HCT116 (cell line): Measurements from ENCODE around the gene SFTPB. TPM values are rescaled to one million over a fixed set of nuclear protein-coding genes. Genes with fewer than 3 reads are reported as not detected.

Experiments
- ATAC-seq: fragments of 200-7000 bp; cut with Tn5 transposase; 2 replicates; pipeline ENCODE4 v1.9.1; 2020; ENCODE audit warnings: mild to moderate bottlenecking, moderate library complexity
- BruUV-seq: library from RNA; stranded (reverse); fragments of 400-500 nt; replicated peaks from 2 replicates; lab custom pipeline; 2021; lab: Mats Ljungman, UMichigan
- CTCF ChIA-PET: fragments of 300-600 bp; sonication (Branson Sonifier 250); formaldehyde crosslinking; loops from one replicate; lab custom pipeline; 2021; ENCODE audit warnings: antibody characterized with exemption; lab: Charles Lee
- POLR2A ChIA-PET: fragments of 300-600, 350-600 bp; sonication (Branson Sonifier 250); formaldehyde crosslinking; loops from one replicate; lab custom pipeline; 2021; ENCODE audit warnings: antibody characterized with exemption; lab: Charles Lee
- RAD21 ChIA-PET, 2 experiments: fragments of 300-600 bp; sonication (Branson Sonifier 250); formaldehyde crosslinking; loops; one replicate each; lab custom pipeline; 2023; ENCODE audit warnings: low total read pairs in 2 of 2; ENCODE audit not compliant: uncharacterized antibody in 2 of 2, unreplicated experiment in 2 of 2, low non-redundant PET in 1 of 2; lab: Charles Lee
- DNase-seq: peaks from one replicate; pipeline ENCODE4 v3.0.0-alpha.2; 2010; ENCODE audit warnings: low read depth, low spot score
- H2AFZ ChIP-seq: fragments of 200-600 bp; shearing (Covaris generic), sonication (generic); 2 replicates; pipeline ENCODE4 v1.6.1; 2017; ENCODE audit warnings: low read depth, mixed run types, mixed read lengths, antibody characterized with exemption, low read length; ENCODE audit not compliant: poor library complexity, severe bottlenecking
- H3K27ac ChIP-seq: 2 replicates; pipeline ENCODE4 v1.5.1; 2012; ENCODE audit warnings: low read depth, low read length
- H3K27me3 ChIP-seq: fragments of 200-600 bp; sonication (generic); 2 replicates; pipeline ENCODE4 v1.6.1; 2016; ENCODE audit warnings: mixed run types, low read length, mixed read lengths; ENCODE audit not compliant: insufficient read depth
- H3K36me3 ChIP-seq, 2 experiments: fragments of 200-500 bp in 1 of 2; fragments of 200-600 bp in 1 of 2; sonication (Bioruptor generic) in 1 of 2; sonication (generic) in 1 of 2; 2 replicates each; pipeline versions ENCODE4 v1.5.1 to v1.6.1; 2014 to 2016; ENCODE audit warnings: low read length in 2 of 2, inconsistent platforms in 1 of 2, mixed read lengths in 1 of 2, mixed run types in 1 of 2; ENCODE audit not compliant: insufficient read depth in 2 of 2, control insufficient read depth in 1 of 2
- H3K4me1 ChIP-seq, 2 experiments: fragments of 200-600 bp in 1 of 2; sonication (generic) in 1 of 2; 2 replicates each; pipeline versions ENCODE4 v1.5.1 to v1.6.1; 2012 to 2017; ENCODE audit warnings: low read length in 2 of 2, inconsistent platforms in 1 of 2, mild to moderate bottlenecking in 1 of 2, mixed read lengths in 1 of 2, mixed run types in 1 of 2, moderate library complexity in 1 of 2; ENCODE audit not compliant: insufficient read depth in 2 of 2, control insufficient read depth in 1 of 2
- H3K4me2 ChIP-seq: fragments of 200-600 bp; sonication (generic); 2 replicates; pipeline ENCODE4 v1.6.1; 2017; ENCODE audit warnings: mixed run types, low read length, mixed read lengths
- H3K4me3 ChIP-seq, 2 experiments: fragments of 200-600 bp in 1 of 2; sonication (generic) in 1 of 2; replicated peaks in 1 of 2; 2 replicates each; pipeline ENCODE4 v1.5.1; 2011 to 2016; ENCODE audit warnings: low read length in 2 of 2, control low read depth in 1 of 2, low read depth in 1 of 2, mild to moderate bottlenecking in 1 of 2, mixed read lengths in 1 of 2, mixed run types in 1 of 2
- H3K79me2 ChIP-seq: fragments of 200-600 bp; sonication (generic); 2 replicates; pipeline ENCODE4 v1.6.1; 2017; ENCODE audit warnings: mild to moderate bottlenecking, mixed run types, low read length, moderate library complexity, mixed read lengths; ENCODE audit not compliant: insufficient read depth
- H3K9ac ChIP-seq: fragments of 200-600 bp; sonication (generic); 2 replicates; pipeline ENCODE4 v1.6.1; 2016; ENCODE audit warnings: low read length, mixed read lengths
- H3K9me2 ChIP-seq: fragments of 200-600 bp; sonication (generic), shearing (Covaris generic); 2 replicates; pipeline ENCODE4 v1.6.1; 2017; ENCODE audit warnings: mixed run types, mild to moderate bottlenecking, moderate library complexity; ENCODE audit not compliant: insufficient read depth
- H3K9me3 ChIP-seq, 2 experiments: fragments of 200-500 bp in 1 of 2; fragments of 200-600 bp in 1 of 2; sonication (Bioruptor generic) in 1 of 2; sonication (generic) in 1 of 2; 2 replicates each; pipeline ENCODE4 v1.6.1; 2014 to 2017; ENCODE audit warnings: low read length in 2 of 2, mixed read lengths in 2 of 2, inconsistent platforms in 1 of 2, low read depth in 1 of 2, mild to moderate bottlenecking in 1 of 2, mixed run types in 1 of 2, moderate library complexity in 1 of 2; ENCODE audit not compliant: control insufficient read depth in 1 of 2, insufficient read depth in 1 of 2
- H4K20me1 ChIP-seq: fragments of 200-600 bp; sonication (generic), shearing (Covaris generic); 2 replicates; pipeline ENCODE4 v1.6.1; 2017; ENCODE audit warnings: mixed run types, mild to moderate bottlenecking, moderate library complexity; ENCODE audit not compliant: insufficient read depth
- CBX3 ChIP-seq: IDR thresholded peaks from 2 replicates; pipeline ENCODE4 v1.6.1; 2012; ENCODE audit warnings: low read depth
- CEBPB ChIP-seq: IDR thresholded peaks from 2 replicates; pipeline ENCODE4 v1.6.1; 2012; ENCODE audit warnings: low read depth
- FOSL1 ChIP-seq: IDR thresholded peaks from 2 replicates; pipeline ENCODE4 v1.6.1; 2012; ENCODE audit warnings: low read depth
- POLR2A ChIP-seq: IDR thresholded peaks from 2 replicates; pipeline ENCODE4 v1.7.0; 2011; ENCODE audit warnings: borderline replicate concordance; ENCODE audit not compliant: insufficient read depth, insufficient read length; ENCODE audit errors: extremely low read depth
- POLR2AphosphoS5 ChIP-seq: IDR thresholded peaks from 2 replicates; pipeline ENCODE4 v1.6.1; 2011; ENCODE audit warnings: mild to moderate bottlenecking, low read depth, low read length, moderate library complexity
- RAD21 ChIP-seq: IDR thresholded peaks from 2 replicates; pipeline ENCODE4 v1.6.1; 2012; ENCODE audit warnings: low read depth, mild to moderate bottlenecking
- REST ChIP-seq: IDR thresholded peaks from 2 replicates; pipeline ENCODE4 v1.6.1; 2012; ENCODE audit warnings: low read depth
- SIN3A ChIP-seq: IDR thresholded peaks from 2 replicates; pipeline ENCODE4 v1.6.1; 2012; ENCODE audit warnings: low read depth
- SRF ChIP-seq: IDR thresholded peaks from 2 replicates; pipeline ENCODE4 v1.6.1; 2012; ENCODE audit warnings: low read depth
- TCF7L2 ChIP-seq: IDR thresholded peaks from 2 replicates; pipeline ENCODE4 v1.7.0; 2011; ENCODE audit warnings: borderline replicate concordance, inconsistent platforms; ENCODE audit not compliant: insufficient read depth, insufficient read length; ENCODE audit errors: extremely low read depth
- YY1 ChIP-seq: IDR thresholded peaks from 2 replicates; pipeline ENCODE4 v1.6.1; 2011; ENCODE audit warnings: low read length, low read depth, moderate library complexity, mild to moderate bottlenecking; ENCODE audit not compliant: insufficient replicate concordance; ENCODE audit errors: extremely low read depth
- intact Hi-C: fragments of 100-400 bp; cut with micrococcal nuclease; formaldehyde crosslinking; loops from 2 replicates; pipeline ENCODE4 v1.10.0; 2022
- total RNA-seq: library from RNA; stranded (reverse); gene quantifications from one replicate; pipeline ENCODE4 v1.2.1, GENCODE V29; 2021; ENCODE audit not compliant: unreplicated experiment
- TF ChIP-seq, protein P1 (sequence below): IDR thresholded peaks from 2 replicates; pipeline ENCODE4 v1.6.1; 2012

Gene SFTPB
- total RNA-seq, 1 experiment from 2014 or later: 13.3 TPM

GRCh38 chr2:85716346-85716914 lies 48.4 kb upstream of the SFTPB start:
- CTCF ChIA-PET: interaction anchor here (1.0 to 1.2 kb wide), 2 partner anchors 9 to 79 kb away, joined by 3 to 4 read pairs; no protein-coding TSS in a partner anchor
- Histone ChIP-seq H2AFZ (no peak overlapping the region), H3K4me1 (no peaks in the 10 kb centered on the region), H3K27me3 (no peaks in the 10 kb centered on the region), H3K27ac (no peak overlapping the region), H3K9me2 (no peaks in the 10 kb centered on the region), H3K36me3 (no peaks in the 10 kb centered on the region), H3K9ac (no peak overlapping the region), H3K9me3 (no peaks in the 10 kb centered on the region), H3K79me2 (no peaks in the 10 kb centered on the region), H3K4me3 (no peak overlapping the region), H4K20me1 (no peaks in the 10 kb centered on the region), H3K4me2 (no peak overlapping the region)
- intact Hi-C loops: no loop called here
- DNase-seq: no peak
- TF ChIP-seq FOSL1 (no peak), RAD21 (no peak), CBX3 (no peak), YY1 (no peak), POLR2AphosphoS5 (no peak), SIN3A (no peak), CEBPB (no peak), SRF (no peak), TCF7L2 (no peak), REST (no peak), POLR2A (no peak)
- TF ChIP-seq, protein P1, sequence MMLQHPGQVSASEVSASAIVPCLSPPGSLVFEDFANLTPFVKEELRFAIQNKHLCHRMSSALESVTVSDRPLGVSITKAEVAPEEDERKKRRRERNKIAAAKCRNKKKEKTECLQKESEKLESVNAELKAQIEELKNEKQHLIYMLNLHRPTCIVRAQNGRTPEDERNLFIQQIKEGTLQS: no peak
- POLR2A ChIA-PET: interaction anchor here (0.5 kb wide), 1 partner anchor 59 kb away, joined by 7 read pairs; no protein-coding TSS in a partner anchor
- no peak for ATAC-seq
- BruUV-seq: no TSS peak
- RAD21 ChIA-PET: no interaction called here
